ENCODE results near the gene IL23R.

GRCh38 chr1:67175530-67176087, 9.4 kb downstream of the IL23R start:
- TF ChIP-seq CTCF (IDR thresholded peaks at IDR 0.05) (no peak), POLR2A (IDR thresholded peaks at IDR 0.05) (no peak)

Data from adrenal gland (tissue), 5 donors.